HG03280 (cell line): Measurements from ENCODE around the gene S100A1.

Experiments used
- ATAC-seq: cut with Tn5 transposase; IDR thresholded peaks from one replicate; pipeline ENCODE4 v1.9.1; 2021; ENCODE audit warnings: mild to moderate bottlenecking, moderate library complexity; ENCODE audit not compliant: unreplicated experiment

The S100A1 gene

GRCh38 chr1:153610334-153610733 lies 17.9 kb upstream of the S100A1 start:
- ATAC-seq, result no peak

DNA sequence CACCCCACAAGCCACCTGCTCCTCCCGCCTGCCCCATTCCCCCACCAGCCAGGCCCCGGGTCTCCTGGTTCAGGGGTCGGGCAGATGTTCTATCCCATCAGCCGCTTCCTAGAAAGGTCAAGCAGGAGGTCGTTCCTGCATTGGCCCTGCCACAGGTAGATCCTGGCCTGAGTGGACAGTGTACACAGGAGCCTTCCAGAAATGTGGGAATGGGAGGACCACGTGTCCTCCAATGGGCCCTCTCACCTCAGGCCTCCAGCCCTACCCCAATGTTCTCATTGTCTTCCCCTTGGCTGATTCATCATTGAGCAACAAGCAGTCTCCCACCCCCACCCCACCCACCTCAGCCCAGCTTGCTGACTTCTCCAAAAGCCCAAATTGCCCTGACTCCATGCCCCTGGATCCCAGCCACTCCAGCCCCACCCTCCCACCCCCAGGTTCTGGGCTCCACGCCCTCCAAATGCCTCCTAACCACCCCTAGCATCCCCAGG lies 17.4 kb upstream of the S100A1 start:
- ATAC-seq, result no peak

GRCh38 chr1:153611356-153611755 lies 16.9 kb upstream of the S100A1 start:
- ATAC-seq, result no peak

GRCh38 chr1:153612111-153612754 lies 16.0 kb upstream of the S100A1 start:
- no peak for ATAC-seq

DNA sequence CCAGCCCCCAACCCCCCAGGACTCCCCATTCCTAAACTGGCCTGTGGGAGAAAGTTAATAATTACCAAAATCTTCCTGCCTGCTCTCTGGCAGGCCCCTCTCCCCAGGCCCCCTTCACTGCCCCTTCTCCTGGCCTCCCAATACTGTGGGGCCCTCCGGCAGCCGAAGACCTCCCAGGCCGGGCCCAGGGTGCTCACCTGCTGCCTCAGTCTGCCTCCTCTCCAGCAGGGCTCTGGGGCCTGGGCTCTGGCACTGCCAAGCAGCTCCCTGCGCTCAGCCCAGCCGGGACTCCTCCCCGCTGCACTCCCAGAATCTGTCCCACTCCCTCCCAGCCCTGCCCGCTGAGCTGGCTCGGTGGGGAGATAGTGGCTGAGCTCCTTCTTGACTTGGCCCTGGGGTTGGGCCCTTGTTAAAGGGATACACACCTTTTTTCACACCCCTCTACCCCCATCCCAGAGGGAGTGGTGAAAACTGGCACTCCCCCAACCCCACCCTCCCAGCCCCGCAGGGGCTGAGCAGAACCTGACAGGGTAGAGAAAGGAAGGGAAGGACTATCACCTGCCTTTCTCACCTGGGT lies 15.4 kb upstream of the S100A1 start, which contains the start of gene S100A16:
TSS of gene S100A16 (minus strand) at position 383 of the 577 bp plus-strand sequence. CDS start 4,986 bp downstream, outside the sequence.
- ATAC-seq, result no peak

GRCh38 chr1:153613406-153613805 lies 14.8 kb upstream of the S100A1 start:
- ATAC-seq, result no peak

- ATAC-seq, result no peak
Measured at GRCh38 chr1:153614189-153614900, 13.9 kb upstream of the S100A1 start.

DNA sequence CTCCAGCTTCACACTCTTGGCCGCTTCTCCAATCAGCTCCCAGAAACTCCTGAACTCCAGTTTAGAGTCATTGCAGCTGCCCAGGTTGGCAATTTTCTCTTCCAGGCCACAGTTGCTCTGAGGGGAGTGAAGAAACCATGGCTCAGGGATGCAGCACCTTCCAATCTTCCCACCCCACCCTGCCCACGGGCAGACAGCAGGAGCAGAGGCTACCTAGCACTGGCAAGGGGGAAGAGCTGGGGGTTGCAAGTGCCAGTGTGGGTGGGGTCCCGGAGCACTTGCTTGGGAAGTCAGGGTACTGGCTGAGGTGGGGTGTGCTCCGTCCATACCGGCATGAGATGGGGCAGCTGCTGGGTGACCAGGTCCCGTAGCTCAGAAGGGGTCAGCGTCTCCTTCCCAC lies 13.3 kb upstream of the S100A1 start:
- ATAC-seq, result no peak

GRCh38 chr1:153615406-153615805 lies 12.8 kb upstream of the S100A1 start:
- ATAC-seq, result no peak

- no peak for ATAC-seq
Measured at GRCh38 chr1:153616144-153616916, 11.9 kb upstream of the S100A1 start, which contains the start of gene S100A14. TSS of gene S100A14 (minus strand) at chr1:153616325. CDS start at chr1:153615858, 467 bp downstream.

DNA sequence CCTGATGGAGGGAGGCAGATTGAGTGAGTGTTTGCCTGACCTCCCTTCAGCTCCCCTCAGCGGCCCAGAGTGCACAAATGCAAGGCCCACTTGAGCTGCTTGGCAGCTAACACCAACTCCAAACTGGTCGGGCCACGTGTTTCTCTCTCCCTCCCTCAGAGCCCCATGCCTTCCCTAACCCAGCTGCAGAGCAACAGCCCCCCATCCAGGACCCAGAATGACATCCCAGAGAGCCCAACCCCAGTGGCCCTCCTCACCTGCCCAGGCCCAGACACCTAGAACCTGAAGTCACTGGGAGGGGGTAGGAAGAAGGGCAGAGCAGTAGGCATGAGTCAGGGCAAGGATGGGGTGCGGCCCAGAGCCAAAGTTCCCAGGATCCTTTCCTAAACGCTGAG lies 11.3 kb upstream of the S100A1 start:
- no peak for ATAC-seq

DNA sequence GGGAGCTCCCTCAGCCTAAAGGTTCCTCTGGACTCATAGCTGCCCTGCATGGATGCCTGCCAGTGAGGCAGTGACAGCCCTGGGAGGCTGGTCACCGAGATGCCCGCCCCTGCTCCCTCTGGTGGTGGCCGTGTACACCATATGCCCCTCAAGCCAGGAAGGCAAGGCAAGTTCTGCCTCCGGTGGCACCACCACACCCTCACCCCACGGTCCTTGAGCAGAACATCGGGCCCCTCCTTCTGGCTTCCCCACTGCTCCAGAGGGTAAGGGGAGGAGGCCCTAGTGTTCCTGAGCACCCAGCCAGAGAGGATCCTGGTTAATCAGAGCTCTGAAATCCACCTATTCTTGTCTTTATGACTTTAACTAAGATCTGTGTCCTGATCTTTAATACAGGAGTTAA lies 10.6 kb upstream of the S100A1 start:
- ATAC-seq, result peak; percentile 51

DNA sequence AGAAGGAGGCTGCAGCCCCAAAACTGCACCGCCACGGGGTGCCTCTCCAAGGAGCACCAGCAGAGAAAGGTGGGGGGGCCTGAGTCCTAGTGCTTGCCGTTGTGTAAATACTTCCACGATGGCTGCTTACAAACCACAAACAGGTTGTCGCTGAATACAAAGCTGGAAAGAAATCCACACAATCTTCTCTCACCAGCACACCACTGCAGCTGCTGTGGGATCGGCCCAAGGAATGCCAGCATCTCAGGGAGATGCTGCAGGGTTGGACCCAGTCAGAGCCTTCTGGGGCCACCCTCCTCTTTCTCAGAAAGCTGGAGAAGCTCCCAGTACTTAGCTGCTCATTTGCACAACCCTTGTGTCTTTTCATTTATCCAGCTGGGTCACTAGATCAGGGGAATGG lies 9.1 kb upstream of the S100A1 start:
- ATAC-seq, result no peak

DNA sequence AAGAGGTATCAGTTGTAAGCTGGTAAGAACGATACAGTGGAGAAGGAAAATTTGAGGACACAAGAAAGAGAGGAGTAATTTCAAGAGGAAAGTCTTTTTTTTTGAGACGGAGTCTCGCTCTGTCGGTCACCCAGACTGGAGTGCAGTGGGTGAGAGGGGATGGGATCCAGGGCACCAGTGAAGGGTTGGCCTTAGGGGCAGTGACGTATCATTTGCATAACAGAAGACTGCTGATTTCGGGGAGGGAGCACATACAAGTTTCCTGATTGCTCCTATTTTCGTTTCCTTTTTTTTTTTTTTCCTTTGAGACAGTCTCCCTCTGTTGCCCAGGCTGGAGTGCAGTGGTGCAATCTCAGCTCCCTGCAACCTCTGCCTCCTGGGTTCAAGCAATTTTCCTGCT lies 5.1 kb upstream of the S100A1 start:
- ATAC-seq, result no peak

- ATAC-seq, result no peak
Measured at GRCh38 chr1:153624965-153625611, 3.1 kb upstream of the S100A1 start.

GRCh38 chr1:153626477-153626903 lies 1.7 kb upstream of the S100A1 start:
- no peak for ATAC-seq

GRCh38 chr1:153626904-153627714 lies 1.1 kb upstream of the S100A1 start, which contains the start of gene S100A13:
TSS of gene S100A13 (minus strand) at chr1:153627505. CDS start at chr1:153626472, 1,033 bp downstream.
- peak; percentile 54 for ATAC-seq

DNA sequence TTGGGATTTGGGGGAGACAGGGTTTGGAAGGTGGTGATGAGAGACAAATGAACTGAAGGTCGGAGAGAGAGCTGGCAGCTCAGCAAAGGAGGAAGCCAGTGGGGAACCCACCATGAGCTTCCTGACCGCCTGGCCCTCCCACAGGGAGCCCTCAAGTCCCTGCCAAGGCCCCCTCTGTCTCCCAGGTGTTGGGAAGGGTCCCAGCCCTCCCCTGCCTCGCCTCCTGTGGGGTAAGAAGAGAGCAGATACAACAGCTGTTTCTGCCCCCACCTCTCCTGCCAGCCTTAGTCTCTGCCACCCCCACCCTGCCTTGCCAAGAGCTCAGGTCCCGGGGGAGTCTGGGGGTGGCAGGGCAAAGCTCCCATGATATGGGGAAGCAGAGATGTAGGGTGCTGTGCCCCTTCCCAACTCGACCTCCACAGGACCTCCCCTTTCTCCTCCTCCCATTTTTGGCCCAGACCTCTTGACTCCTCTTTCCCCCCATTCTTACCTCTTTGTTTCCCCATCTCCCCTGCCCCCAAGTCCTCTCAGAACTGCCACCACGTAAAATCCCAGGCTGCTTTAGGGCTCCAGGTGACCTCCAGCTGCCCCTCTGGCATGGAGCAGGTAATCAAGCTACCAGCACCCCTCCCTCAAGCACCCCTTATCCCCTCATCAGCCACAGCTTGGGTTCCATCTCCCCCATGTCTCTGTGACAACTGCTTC lies 556 bp downstream of the S100A1 start:
- no peak for ATAC-seq

DNA sequence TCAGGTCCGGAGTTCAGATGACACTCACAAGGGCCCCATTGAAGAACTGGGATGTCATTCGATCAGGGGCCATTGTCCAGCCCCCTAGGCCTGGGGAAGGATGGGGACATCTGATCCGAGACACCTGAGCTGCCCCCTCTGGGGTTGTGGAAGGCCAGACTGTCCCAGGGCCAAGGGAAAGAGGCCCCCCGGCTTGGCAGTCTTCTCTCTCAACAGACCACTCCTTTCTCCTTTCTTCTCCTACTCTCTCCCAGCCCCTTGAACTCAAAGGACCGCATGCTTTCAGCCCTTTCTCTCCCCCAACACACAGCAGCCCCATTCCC lies 1.1 kb downstream of the S100A1 start:
- no peak for ATAC-seq
